GM12878 (cell line): ENCODE measurements around the gene DNAI4. TPM values are rescaled to one million over a fixed set of nuclear protein-coding genes. Genes with fewer than 3 reads are reported as not detected.

Experiments used
- ATAC-seq: fragments of 200-7000 bp; cut with Tn5 transposase; 3 replicates; pipeline ENCODE4 v1.9.1; 2020; ENCODE audit warnings: mild to moderate bottlenecking, moderate library complexity
- BruUV-seq: library from RNA; stranded (reverse); fragments of 400-500 nt; replicated peaks from 2 replicates; lab custom pipeline; 2021; lab: Mats Ljungman, UMichigan
- CTCF ChIA-PET: fragments of 300-600 bp; sonication (Branson Sonifier 250); formaldehyde crosslinking; extraction: SDS; loops from one replicate; lab custom pipeline; 2021; ENCODE audit warnings: inconsistent platforms; lab: Yijun Ruan, JAX
- POLR2A ChIA-PET: fragments of 350-600 bp; formaldehyde crosslinking; extraction: SDS; loops from one replicate; lab custom pipeline; 2021; ENCODE audit warnings: inconsistent platforms; lab: Charles Lee
- RAD21 ChIA-PET: fragments of 300-600 bp; sonication (Branson Sonifier 250); formaldehyde crosslinking; loops from one replicate; lab custom pipeline; 2023; ENCODE audit warnings: antibody characterized with exemption; ENCODE audit not compliant: unreplicated experiment; lab: Charles Lee
- SMC1A ChIA-PET: fragments of 300-600 bp; sonication (Branson Sonifier 250); formaldehyde crosslinking; loops from one replicate; lab custom pipeline; 2023; ENCODE audit not compliant: unreplicated experiment, uncharacterized antibody; lab: Charles Lee
- DNase-seq: peaks from one replicate; pipeline ENCODE4 v3.0.0-alpha.2; 2011; ENCODE audit warnings: low read depth, low spot score
- FAIRE-seq: peaks from 3 replicates; lab custom pipeline; 2011; peaks lifted over from hg19 to GRCh38; lab: Jason Lieb, UNC
- H2AFZ ChIP-seq: 2 replicates; pipeline ENCODE4 v1.6.0; 2011; ENCODE audit warnings: low read depth, low read length, control low read depth; ENCODE audit not compliant: control insufficient read depth
- H3K27ac ChIP-seq: 2 replicates; pipeline ENCODE4 v1.5.1; 2011; ENCODE audit warnings: control low read depth; ENCODE audit not compliant: control insufficient read depth, insufficient read depth
- H3K27me3 ChIP-seq, 2 experiments: replicated peaks in 1 of 2; 2 replicates each; pipeline versions ENCODE4 v1.6.0 to v1.6.1; 2011; ENCODE audit warnings: low read length in 1 of 2; ENCODE audit not compliant: control insufficient read depth in 2 of 2, insufficient read depth in 2 of 2
- H3K36me3 ChIP-seq, 2 experiments: 2 replicates each; pipeline ENCODE4 v1.5.1; 2011; ENCODE audit warnings: low read length in 1 of 2; ENCODE audit not compliant: control insufficient read depth in 2 of 2, insufficient read depth in 2 of 2
- H3K4me1 ChIP-seq: 2 replicates; pipeline ENCODE4 v1.6.1; 2011; ENCODE audit warnings: mild to moderate bottlenecking, low read length, moderate library complexity, mixed read lengths; ENCODE audit not compliant: control insufficient read depth, insufficient read depth
- H3K4me2 ChIP-seq: 2 replicates; pipeline ENCODE4 v1.6.0; 2011; ENCODE audit warnings: control low read depth; ENCODE audit not compliant: control insufficient read depth, insufficient read depth
- H3K4me3 ChIP-seq: fragments of 200-600 bp; sonication (generic); 2 replicates; pipeline ENCODE4 v1.5.1; 2016
- H3K79me2 ChIP-seq: 2 replicates; pipeline ENCODE4 v1.6.0; 2011; ENCODE audit warnings: low read length; ENCODE audit not compliant: control insufficient read depth, insufficient read depth
- H3K9ac ChIP-seq: 2 replicates; pipeline ENCODE4 v1.8.0; 2011; ENCODE audit warnings: low read length, control low read depth, mixed read lengths; ENCODE audit not compliant: control insufficient read depth, insufficient read depth
- H3K9me3 ChIP-seq: replicated peaks from 3 replicates; pipeline ENCODE4 v1.5.1; 2011; ENCODE audit warnings: mild to moderate bottlenecking, low read length; ENCODE audit not compliant: control insufficient read depth, insufficient read depth
- H4K20me1 ChIP-seq: 2 replicates; pipeline ENCODE4 v1.6.0; 2011; ENCODE audit not compliant: control insufficient read depth, insufficient read depth
- CBX3 ChIP-seq: fragments of 200-600 bp; sonication (generic); IDR thresholded peaks from 2 replicates; pipeline ENCODE4 v1.6.1; 2016; ENCODE audit warnings: low read depth, borderline replicate concordance
- EGR1 ChIP-seq, 2 experiments: IDR thresholded peaks; 1 replicate in 1 of 2; 2 replicates in 1 of 2; pipeline ENCODE4 v1.6.1; 2011 to 2012; ENCODE audit warnings: low read depth in 2 of 2, low read length in 2 of 2, borderline replicate concordance in 1 of 2, mild to moderate bottlenecking in 1 of 2, moderate library complexity in 1 of 2
- EP300 ChIP-seq, 2 experiments: fragments of 150-350 bp in 1 of 2; IDR thresholded peaks; 2 replicates each; pipeline ENCODE4 v1.6.1; 2011 to 2012; ENCODE audit warnings: low read depth in 2 of 2, low read length in 2 of 2, borderline replicate concordance in 1 of 2, improper control_type of control experiment in 1 of 2, inconsistent platforms in 1 of 2; ENCODE audit not compliant: control insufficient read depth in 1 of 2
- FOS ChIP-seq: IDR thresholded peaks from 3 replicates; pipeline ENCODE4 v1.6.1; 2011; ENCODE audit warnings: borderline replicate concordance; ENCODE audit not compliant: insufficient read length; ENCODE audit errors: extremely low read depth
- GABPA ChIP-seq: IDR thresholded peaks from 2 replicates; pipeline ENCODE4 v1.6.1; 2014; ENCODE audit warnings: antibody characterized with exemption, low read depth, mild to moderate bottlenecking, inconsistent platforms
- RUNX3 ChIP-seq: IDR thresholded peaks from 2 replicates; pipeline ENCODE4 v1.6.1; 2012; ENCODE audit warnings: low read length, inconsistent platforms
- SUZ12 ChIP-seq: fragments of 200-600 bp; sonication (generic); IDR thresholded peaks from one replicate; pipeline ENCODE4 v1.6.1; 2018; ENCODE audit warnings: antibody characterized with exemption, mild to moderate bottlenecking; ENCODE audit not compliant: unreplicated experiment
- TCF7 ChIP-seq: IDR thresholded peaks from 2 replicates; pipeline ENCODE4 v1.6.1; 2014; ENCODE audit warnings: antibody characterized with exemption, borderline replicate concordance
- WGBS: methylation state at CpG from one replicate; pipeline ENCODE4 v1.1.6; 2016; ENCODE audit warnings: low lambda C conversion rate; ENCODE audit not compliant: insufficient replicate concordance, insufficient coverage; ENCODE audit errors: missing lambda C conversion rate; 5-methylcytosine and 5-hydroxymethylcytosine counted together
- in situ Hi-C: fragments of 300-500 bp; cut with MboI; formaldehyde crosslinking; loops from 9 replicates; pipeline ENCODE4 v1.14.3; 2018; ENCODE audit warnings: mixed read lengths
- intact Hi-C: fragments of 100-400 bp; cut with micrococcal nuclease; formaldehyde crosslinking; loops from one replicate; pipeline ENCODE4 v1.14.2; 2022; ENCODE audit not compliant: unreplicated experiment
- polyA plus RNA-seq, 11 experiments: library from polyadenylated mRNA; depleted of rRNA in 4 of 11; unstranded in 6 of 11; stranded (reverse) in 5 of 11; fragments of >200 nt; fragmentation: Nextera tagmentation in 4 of 11; fragmentation: Illumina TruSeq in 1 of 11; extraction: Ambion mirVana in 4 of 11; extraction: Trizol in 1 of 11; gene quantifications; 1 replicate in 1 of 11; 2 replicates in 10 of 11; pipeline versions ENCODE4 v1.2.1 to v1.2.3, GENCODE V29; 2011 to 2016; ENCODE audit warnings: inconsistent platforms in 2 of 11, missing spikeins in 2 of 11, low read depth in 1 of 11
- total RNA-seq, 4 experiments: library from RNA; depleted of rRNA in 3 of 4; stranded (reverse); fragments of >200 nt in 3 of 4; fragmentation: Illumina TruSeq in 1 of 4; extraction: Trizol in 1 of 4; gene quantifications; 2 replicates each; pipeline versions ENCODE4 v1.2.1 to v1.2.3, GENCODE V29; 2013 to 2021
- TF ChIP-seq, protein P1 (sequence below): fragments of 150-350 bp; IDR thresholded peaks from 2 replicates; pipeline ENCODE4 v1.6.1; 2014; ENCODE audit warnings: mild to moderate bottlenecking, low read depth, low read length
- TF ChIP-seq, protein P2 (sequence below): fragments of 450-650 bp; IDR thresholded peaks from 2 replicates; pipeline ENCODE4 v1.6.1; 2017; ENCODE audit warnings: mild to moderate bottlenecking, low read depth, inconsistent platforms; ENCODE audit not compliant: poor library complexity, severe bottlenecking
- TF ChIP-seq, protein P3 (sequence below): IDR thresholded peaks from 2 replicates; pipeline ENCODE4 v1.6.1; 2012; ENCODE audit warnings: low read depth, low read length, improper control_type of control experiment

The DNAI4 gene
- total and polyA plus RNA-seq, 10 of the 15 experiments (the other 5 are each of a cell fraction or from before 2014, with no cell fraction given) = 0.13 to 2.3 (median 0.27) TPM; not detected in 1

DNA sequence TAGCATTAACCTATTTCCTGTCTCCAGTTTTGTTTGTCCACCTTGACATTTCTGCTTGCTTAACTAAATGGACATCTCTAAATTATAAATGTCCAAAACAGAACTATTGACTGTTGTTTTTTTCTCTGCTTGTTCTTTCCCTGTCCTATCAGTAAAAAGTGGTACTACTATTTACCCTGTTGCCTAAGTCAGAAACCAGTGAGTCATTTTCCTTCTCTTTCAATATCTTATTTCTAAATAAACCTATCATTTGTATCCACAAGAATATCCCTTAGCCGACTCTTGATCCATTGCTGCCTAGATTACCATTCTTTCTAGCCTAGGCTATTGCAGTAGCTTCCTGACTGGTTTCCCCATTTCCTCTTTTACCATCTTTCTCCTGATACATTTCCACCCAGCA lies 22.6 kb upstream of the DNAI4 start:
- H3K4me3 ChIP-seq = no peak overlapping the region
- H3K4me2 ChIP-seq = no peak overlapping the region
- DNase-seq (no peak), FAIRE-seq (no peak), ATAC-seq (no peak)
- intact Hi-C loops (no loop called here), in situ Hi-C loops (loop anchor here (25.0 kb wide), 2 partner anchors 560 to 685 kb away; no protein-coding TSS in a partner anchor)
- no peak overlapping the region for H3K27ac ChIP-seq
- WGBS = 100% methylated on average over 1 of the region's 1 CpG
- H3K36me3 ChIP-seq = peaks cover 6 to 30% of the 10 kb centered on the region in 2 experiments
- H3K9ac ChIP-seq = no peak overlapping the region
- BruUV-seq = no TSS peak
- no peak overlapping the region for H2AFZ ChIP-seq
- ChIA-PET RAD21 (no interaction called here), POLR2A (interaction anchor here (0.7 kb wide), 1 partner anchor 50 kb away, joined by 3 read pairs; no protein-coding TSS in a partner anchor), SMC1A (interaction anchor here (2.0 to 2.4 kb wide), 2 partner anchors 9 to 14 kb away, joined by 6 to 11 read pairs; no protein-coding TSS in a partner anchor), CTCF (interaction anchor here (1.5 kb wide), 1 partner anchor 9 kb away, joined by 3 read pairs; no protein-coding TSS in a partner anchor)
- no peaks in the 10 kb centered on the region for H4K20me1 ChIP-seq
- H3K9me3 ChIP-seq = no peaks in the 10 kb centered on the region
- H3K27me3 ChIP-seq = no peaks in the 10 kb centered on the region
- H3K79me2 ChIP-seq = peaks cover 19% of the 10 kb centered on the region
- no peaks in the 10 kb centered on the region for H3K4me1 ChIP-seq
- no peak for TF ChIP-seq RUNX3
- TF ChIP-seq, protein P1, sequence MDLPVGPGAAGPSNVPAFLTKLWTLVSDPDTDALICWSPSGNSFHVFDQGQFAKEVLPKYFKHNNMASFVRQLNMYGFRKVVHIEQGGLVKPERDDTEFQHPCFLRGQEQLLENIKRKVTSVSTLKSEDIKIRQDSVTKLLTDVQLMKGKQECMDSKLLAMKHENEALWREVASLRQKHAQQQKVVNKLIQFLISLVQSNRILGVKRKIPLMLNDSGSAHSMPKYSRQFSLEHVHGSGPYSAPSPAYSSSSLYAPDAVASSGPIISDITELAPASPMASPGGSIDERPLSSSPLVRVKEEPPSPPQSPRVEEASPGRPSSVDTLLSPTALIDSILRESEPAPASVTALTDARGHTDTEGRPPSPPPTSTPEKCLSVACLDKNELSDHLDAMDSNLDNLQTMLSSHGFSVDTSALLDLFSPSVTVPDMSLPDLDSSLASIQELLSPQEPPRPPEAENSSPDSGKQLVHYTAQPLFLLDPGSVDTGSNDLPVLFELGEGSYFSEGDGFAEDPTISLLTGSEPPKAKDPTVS = no peak
- TF ChIP-seq GABPA = no peak
- no peak for TF ChIP-seq CBX3

DNA sequence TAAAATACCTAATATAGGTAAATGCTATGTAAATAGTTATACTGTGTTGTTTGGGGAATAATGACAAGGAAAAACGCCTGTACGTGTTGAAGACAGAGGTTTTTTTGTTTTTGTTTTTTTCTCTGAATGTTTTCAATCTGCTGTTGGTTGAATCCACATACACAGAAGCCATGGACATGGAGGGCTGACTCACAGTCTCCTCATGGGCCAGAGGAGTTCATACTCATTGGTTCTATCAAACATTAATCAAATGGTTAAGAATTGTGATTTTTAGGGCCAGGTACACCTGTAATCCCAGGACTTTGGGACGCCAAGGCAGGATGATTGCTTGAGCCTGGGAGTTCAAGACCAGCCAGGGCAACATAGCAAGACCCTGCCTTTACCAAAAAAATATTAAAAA lies 20.7 kb upstream of the DNAI4 start:
- ATAC-seq (no peak), DNase-seq (no peak), FAIRE-seq (no peak)
- no peak overlapping the region for H3K27ac ChIP-seq
- ChIA-PET POLR2A (interaction anchor here (1.7 kb wide), 1 partner anchor 11 kb away, joined by 10 read pairs; no protein-coding TSS in a partner anchor), SMC1A (interaction anchor here (1.0 to 2.6 kb wide), 3 partner anchors 11 to 204 kb away, joined by 3 to 9 read pairs (median 5); no protein-coding TSS in a partner anchor), CTCF (interaction anchor here (1.2 kb wide), 1 partner anchor 16 kb away, joined by 3 read pairs; no protein-coding TSS in a partner anchor), RAD21 (no interaction called here)
- BruUV-seq = no TSS peak
- H3K9me3 ChIP-seq = no peaks in the 10 kb centered on the region
- H3K79me2 ChIP-seq = peaks cover 31% of the 10 kb centered on the region
- intact Hi-C loops (no loop called here), in situ Hi-C loops (loop anchor here (25.0 kb wide), 2 partner anchors 558 to 683 kb away; no protein-coding TSS in a partner anchor)
- H3K9ac ChIP-seq = no peak overlapping the region
- no peak overlapping the region for H3K4me2 ChIP-seq
- no peaks in the 10 kb centered on the region for H3K27me3 ChIP-seq
- H3K36me3 ChIP-seq = peaks cover 8 to 31% of the 10 kb centered on the region in 2 experiments
- whole genome bisulfite sequencing = 100% methylated on average over 3 of the region's 3 CpGs
- no peaks in the 10 kb centered on the region for H4K20me1 ChIP-seq
- H2AFZ ChIP-seq = no peak overlapping the region
- H3K4me3 ChIP-seq = no peak overlapping the region
- H3K4me1 ChIP-seq = no peaks in the 10 kb centered on the region
- TF ChIP-seq, protein P2, sequence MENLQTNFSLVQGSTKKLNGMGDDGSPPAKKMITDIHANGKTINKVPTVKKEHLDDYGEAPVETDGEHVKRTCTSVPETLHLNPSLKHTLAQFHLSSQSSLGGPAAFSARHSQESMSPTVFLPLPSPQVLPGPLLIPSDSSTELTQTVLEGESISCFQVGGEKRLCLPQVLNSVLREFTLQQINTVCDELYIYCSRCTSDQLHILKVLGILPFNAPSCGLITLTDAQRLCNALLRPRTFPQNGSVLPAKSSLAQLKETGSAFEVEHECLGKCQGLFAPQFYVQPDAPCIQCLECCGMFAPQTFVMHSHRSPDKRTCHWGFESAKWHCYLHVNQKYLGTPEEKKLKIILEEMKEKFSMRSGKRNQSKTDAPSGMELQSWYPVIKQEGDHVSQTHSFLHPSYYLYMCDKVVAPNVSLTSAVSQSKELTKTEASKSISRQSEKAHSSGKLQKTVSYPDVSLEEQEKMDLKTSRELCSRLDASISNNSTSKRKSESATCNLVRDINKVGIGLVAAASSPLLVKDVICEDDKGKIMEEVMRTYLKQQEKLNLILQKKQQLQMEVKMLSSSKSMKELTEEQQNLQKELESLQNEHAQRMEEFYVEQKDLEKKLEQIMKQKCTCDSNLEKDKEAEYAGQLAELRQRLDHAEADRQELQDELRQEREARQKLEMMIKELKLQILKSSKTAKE = no peak
- TF ChIP-seq FOS (no peak), EP300 (IDR thresholded peaks at IDR 0.05; ENCODE audit: borderline replicate concordance in 1 of 2, control insufficient read depth in 1 of 2, low read depth in 2 of 2, low read length in 2 of 2) (no peak), TCF7 (no peak), EGR1 (IDR thresholded peaks at IDR 0.05; ENCODE audit: borderline replicate concordance in 1 of 2, low read depth in 2 of 2, low read length in 2 of 2) (no peak), SUZ12 (no peak)
- TF ChIP-seq, protein P3, sequence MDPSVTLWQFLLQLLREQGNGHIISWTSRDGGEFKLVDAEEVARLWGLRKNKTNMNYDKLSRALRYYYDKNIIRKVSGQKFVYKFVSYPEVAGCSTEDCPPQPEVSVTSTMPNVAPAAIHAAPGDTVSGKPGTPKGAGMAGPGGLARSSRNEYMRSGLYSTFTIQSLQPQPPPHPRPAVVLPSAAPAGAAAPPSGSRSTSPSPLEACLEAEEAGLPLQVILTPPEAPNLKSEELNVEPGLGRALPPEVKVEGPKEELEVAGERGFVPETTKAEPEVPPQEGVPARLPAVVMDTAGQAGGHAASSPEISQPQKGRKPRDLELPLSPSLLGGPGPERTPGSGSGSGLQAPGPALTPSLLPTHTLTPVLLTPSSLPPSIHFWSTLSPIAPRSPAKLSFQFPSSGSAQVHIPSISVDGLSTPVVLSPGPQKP = no peak
